GM12875 (cell line): ENCODE measurements around the gene C11orf71.
A peak's percentile ranks its signal among the peaks of the same experiment; 100 is the strongest.

ENCODE experiments used
- H3K4me3 ChIP-seq: one replicate; pipeline ENCODE4 v1.5.1; 2011; ENCODE audit warnings: low read depth, low read length, control low read depth
- CTCF ChIP-seq: IDR thresholded peaks from 2 replicates; pipeline ENCODE4 v1.5.1; 2011; ENCODE audit warnings: low read depth, mild to moderate bottlenecking, control low read depth, inconsistent platforms, low read length, moderate library complexity, borderline replicate concordance; ENCODE audit not compliant: insufficient read depth

Gene C11orf71

GRCh38 chr11:114399490-114400215, 658 bp downstream of the C11orf71 start:
- no peak for TF ChIP-seq CTCF
- H3K4me3 ChIP-seq: peak overlapping the region; percentile 86

- no peak overlapping the region for H3K4me3 ChIP-seq
- no peak for TF ChIP-seq CTCF
These were observed 1.9 kb downstream of the C11orf71 start for GRCh38 chr11:114398303-114398920.

GRCh38 chr11:114397349-114397982, 2.8 kb downstream of the C11orf71 start:
- H3K4me3 ChIP-seq: no peak overlapping the region
- TF ChIP-seq CTCF: no peak

GRCh38 chr11:114396916-114397315, 3.4 kb downstream of the C11orf71 start:
- no peak for TF ChIP-seq CTCF
- no peak overlapping the region for H3K4me3 ChIP-seq

- no peak overlapping the region for H3K4me3 ChIP-seq
- 0 out of 2 replicates have a peak, but pooled peaks have one; percentile 12 for TF ChIP-seq CTCF
These were observed 4.6 kb downstream of the C11orf71 start for GRCh38 chr11:114395736-114396135.

GRCh38 chr11:114392735-114393667, 7.3 kb downstream of the C11orf71 start:
- no peak overlapping the region for H3K4me3 ChIP-seq
- no peak for TF ChIP-seq CTCF
